GM19193 (cell line): Measurements from ENCODE around the gene DCUN1D2.

Experiments
- POLR2A ChIP-seq: IDR thresholded peaks from 4 replicates; pipeline ENCODE4 v1.6.1; 2011; ENCODE audit not compliant: insufficient read depth, insufficient read length; ENCODE audit errors: extremely low read depth

The DCUN1D2 gene

GRCh38 chr13:113506871-113507388 lies 16.4 kb upstream of the DCUN1D2 start:
- TF ChIP-seq POLR2A, result no peak

- no peak for TF ChIP-seq POLR2A
Measured at GRCh38 chr13:113506025-113506685, 15.6 kb upstream of the DCUN1D2 start.

GRCh38 chr13:113502686-113503085 lies 12.2 kb upstream of the DCUN1D2 start:
- TF ChIP-seq POLR2A, result no peak

GRCh38 chr13:113500530-113501265 lies 10.2 kb upstream of the DCUN1D2 start:
- no peak for TF ChIP-seq POLR2A

- no peak for TF ChIP-seq POLR2A
Measured at GRCh38 chr13:113499936-113500335, 9.4 kb upstream of the DCUN1D2 start.

GRCh38 chr13:113498905-113499304 lies 8.4 kb upstream of the DCUN1D2 start:
- TF ChIP-seq POLR2A, result no peak

- no peak for TF ChIP-seq POLR2A
Measured at GRCh38 chr13:113497217-113497616, 6.7 kb upstream of the DCUN1D2 start.

GRCh38 chr13:113495494-113496210 lies 5.1 kb upstream of the DCUN1D2 start:
- TF ChIP-seq POLR2A, result no peak

GRCh38 chr13:113493315-113493951 lies 2.9 kb upstream of the DCUN1D2 start:
- no peak for TF ChIP-seq POLR2A

- no peak for TF ChIP-seq POLR2A
Measured at GRCh38 chr13:113491982-113492381, 1.5 kb upstream of the DCUN1D2 start.

- no peak for TF ChIP-seq POLR2A
Measured at GRCh38 chr13:113491418-113491883, 940 bp upstream of the DCUN1D2 start.

- no peak for TF ChIP-seq POLR2A
Measured at GRCh38 chr13:113489549-113490495, 689 bp downstream of the DCUN1D2 start.

- no peak for TF ChIP-seq POLR2A
Measured at GRCh38 chr13:113489171-113489548, 1.4 kb downstream of the DCUN1D2 start.

GRCh38 chr13:113488283-113488682 lies 2.2 kb downstream of the DCUN1D2 start:
- no peak for TF ChIP-seq POLR2A
